GM19372 (cell line): Measurements from ENCODE around the gene SPDL1.
"Not testable (repeated sequence)": the region's sequence is repeated elsewhere in the genome, so short reads cannot be mapped to it uniquely, and the experiment has no call there.

Experiments
- ATAC-seq: cut with Tn5 transposase; IDR thresholded peaks from one replicate; pipeline ENCODE4 v1.9.1; 2021; ENCODE audit warnings: mild to moderate bottlenecking, low read depth, moderate library complexity; ENCODE audit not compliant: unreplicated experiment

The SPDL1 gene

GRCh38 chr5:169571355-169571754, 12.2 kb upstream of the SPDL1 start:
- ATAC-seq: no peak

GRCh38 chr5:169574134-169574646, 9.4 kb upstream of the SPDL1 start:
- no peak for ATAC-seq

- ATAC-seq: no peak
These were observed 7.4 kb upstream of the SPDL1 start for GRCh38 chr5:169576181-169576598.

- ATAC-seq: no peak
These were observed 5.6 kb upstream of the SPDL1 start for GRCh38 chr5:169577951-169578350.

- ATAC-seq: no peak
These were observed 2.6 kb upstream of the SPDL1 start for GRCh38 chr5:169580964-169581363.

GRCh38 chr5:169581580-169582227, 1.9 kb upstream of the SPDL1 start:
- ATAC-seq: peak; percentile 41

GRCh38 chr5:169583101-169583423, 511 bp upstream of the SPDL1 start:
- ATAC-seq: no peak

- ATAC-seq: no peak
These were observed 1.5 kb downstream of the SPDL1 start for GRCh38 chr5:169584998-169585451.

GRCh38 chr5:169590602-169591001, 7.0 kb downstream of the SPDL1 start:
- no peak for ATAC-seq

GRCh38 chr5:169591636-169592035, 8.1 kb downstream of the SPDL1 start:
- ATAC-seq: no peak

GRCh38 chr5:169592937-169593650, 9.5 kb downstream of the SPDL1 start:
- no peak for ATAC-seq

GRCh38 chr5:169595172-169595820, 11.7 kb downstream of the SPDL1 start:
- ATAC-seq: no peak

GRCh38 chr5:169599451-169599850, 15.9 kb downstream of the SPDL1 start:
- ATAC-seq: no peak

- no peak for ATAC-seq
These were observed 19.0 kb downstream of the SPDL1 start for GRCh38 chr5:169602535-169602934.

GRCh38 chr5:169606279-169606678, 22.7 kb downstream of the SPDL1 start:
- ATAC-seq: no peak

- no peak for ATAC-seq
These were observed 24.3 kb downstream of the SPDL1 start for GRCh38 chr5:169607882-169608281.

- no peak for ATAC-seq
These were observed 26.1 kb downstream of the SPDL1 start for GRCh38 chr5:169609716-169610115.

GRCh38 chr5:169610606-169611005, 27.0 kb downstream of the SPDL1 start:
- no peak for ATAC-seq

- no peak for ATAC-seq
These were observed 32.0 kb downstream of the SPDL1 start for GRCh38 chr5:169615561-169615960.

GRCh38 chr5:169624307-169624706, 40.7 kb downstream of the SPDL1 start:
- ATAC-seq: not testable (repeated sequence)

GRCh38 chr5:169626779-169627178, 43.2 kb downstream of the SPDL1 start:
- no peak for ATAC-seq
